Urinary bladder (tissue), 4 donors: ENCODE results near the gene DGCR8. TPM values are rescaled to one million over a fixed set of nuclear protein-coding genes. Genes with fewer than 3 reads are reported as not detected.
"Not testable (repeated sequence)": the region's sequence is repeated elsewhere in the genome, so short reads cannot be mapped to it uniquely, and the experiment has no call there.

Source experiments
- DNase-seq: peaks from one replicate; pipeline ENCODE4 v3.0.0-alpha.2; 2015; ENCODE audit errors: extremely low spot score
- H3K27ac ChIP-seq: one replicate; pipeline ENCODE4 v1.5.1; 2013; ENCODE audit warnings: low read depth, mild to moderate bottlenecking, moderate library complexity
- H3K36me3 ChIP-seq: one replicate; pipeline ENCODE4 v1.6.1; 2013; ENCODE audit warnings: mild to moderate bottlenecking, moderate library complexity; ENCODE audit not compliant: insufficient read depth
- H3K4me1 ChIP-seq: one replicate; pipeline ENCODE4 v1.6.1; 2013; ENCODE audit warnings: mild to moderate bottlenecking, moderate library complexity; ENCODE audit not compliant: insufficient read depth
- H3K4me3 ChIP-seq: one replicate; pipeline ENCODE4 v1.5.1; 2013; ENCODE audit warnings: low read depth, low read length
- whole genome bisulfite sequencing: extraction: QIAGEN DNeasy Blood & Tissue Kit; methylation state at CpG from one replicate; pipeline ENCODE4 v1.1.7; 2013; 5-methylcytosine and 5-hydroxymethylcytosine counted together
- polyA plus RNA-seq: library from polyadenylated mRNA; stranded (reverse); fragments of 200-250 nt; gene quantifications from one replicate; pipeline ENCODE4 v1.2.3, GENCODE V29; 2013
- total RNA-seq: library from RNA; depleted of rRNA; stranded (reverse); fragments of >200 nt; gene quantifications from one replicate; pipeline ENCODE4 v1.2.3, GENCODE V29; 2014
- donor health status: healthy with polysubstance abuse.
- donor health status: healthy.

DGCR8 gene
- total and polyA plus RNA-seq, 2 donors = 18.9 to 24.8 TPM

GRCh38 chr22:20065896-20066616 lies 14.0 kb upstream of the DGCR8 start:
- no peak for DNase-seq
- Histone ChIP-seq H3K27ac (no peak overlapping the region), H3K36me3 (peaks cover 3% of the 10 kb centered on the region), H3K4me1 (no peaks in the 10 kb centered on the region), H3K4me3 (no peak overlapping the region)
- WGBS = 85% methylated on average over 14 of the region's 14 CpGs

- Histone ChIP-seq H3K36me3 (peaks cover 3% of the 10 kb centered on the region), H3K4me3 (no peak overlapping the region), H3K27ac (no peak overlapping the region), H3K4me1 (no peaks in the 10 kb centered on the region)
- no peak for DNase-seq
- WGBS = 93% methylated on average over 11 of the region's 11 CpGs
Observed at GRCh38 chr22:20066617-20067383, 13.2 kb upstream of the DGCR8 start.

- H3K36me3 ChIP-seq, H3K4me3 ChIP-seq, DNase-seq, H3K4me1 ChIP-seq, H3K27ac ChIP-seq: not testable (repeated sequence)
- WGBS = 96% methylated on average over 3 of the region's 3 CpGs
Observed at GRCh38 chr22:20067384-20067682, 12.7 kb upstream of the DGCR8 start.

GRCh38 chr22:20068640-20069039 lies 11.4 kb upstream of the DGCR8 start:
- Histone ChIP-seq H3K4me1 (no peaks in the 10 kb centered on the region), H3K36me3 (no peaks in the 10 kb centered on the region), H3K27ac (no peak overlapping the region), H3K4me3 (no peak overlapping the region)
- 94% methylated on average over 7 of the region's 7 CpGs for WGBS
- DNase-seq = no peak

GRCh38 chr22:20069331-20070042 lies 10.6 kb upstream of the DGCR8 start:
- DNase-seq = no peak
- Histone ChIP-seq H3K36me3 (no peaks in the 10 kb centered on the region), H3K4me1 (no peaks in the 10 kb centered on the region), H3K4me3 (no peak overlapping the region), H3K27ac (no peak overlapping the region)
- WGBS = 93% methylated on average over 7 of the region's 7 CpGs

GRCh38 chr22:20071524-20071972 lies 8.5 kb upstream of the DGCR8 start:
- Histone ChIP-seq H3K4me1 (no peaks in the 10 kb centered on the region), H3K4me3 (no peak overlapping the region), H3K36me3 (no peaks in the 10 kb centered on the region), H3K27ac (no peak overlapping the region)
- DNase-seq = no peak
- 83% methylated on average over 8 of the region's 8 CpGs for WGBS

GRCh38 chr22:20076627-20077172 lies 3.3 kb upstream of the DGCR8 start:
- Histone ChIP-seq H3K27ac (no peak overlapping the region), H3K36me3 (no peaks in the 10 kb centered on the region), H3K4me3 (no peak overlapping the region), H3K4me1 (peaks cover 2% of the 10 kb centered on the region)
- WGBS = 68% methylated on average over 6 of the region's 6 CpGs
- DNase-seq = no peak

GRCh38 chr22:20080445-20080775 lies 369 bp downstream of the DGCR8 start:
- peak overlapping the region; percentile 83 for H3K4me3 ChIP-seq
- peak overlapping the region; percentile 82 for H3K27ac ChIP-seq
- no peak for DNase-seq
- H3K4me1 ChIP-seq = peaks cover 2% of the 10 kb centered on the region
- under 1% methylated on average over 34 of the region's 34 CpGs for whole genome bisulfite sequencing
- H3K36me3 ChIP-seq = no peaks in the 10 kb centered on the region

GRCh38 chr22:20080776-20081654 lies 974 bp downstream of the DGCR8 start:
- peak overlapping the region; percentile 82 for H3K27ac ChIP-seq
- no peak for DNase-seq
- H3K4me3 ChIP-seq = peak overlapping the region; percentile 83
- 9% methylated on average over 27 of the region's 27 CpGs for whole genome bisulfite sequencing
- peaks cover 2% of the 10 kb centered on the region for H3K4me1 ChIP-seq
- H3K36me3 ChIP-seq = no peaks in the 10 kb centered on the region

- WGBS = 84% methylated on average over 10 of the region's 10 CpGs
- DNase-seq = no peak
Observed at GRCh38 chr22:20083157-20083890, 3.3 kb downstream of the DGCR8 start.

GRCh38 chr22:20083891-20084546 lies 4.0 kb downstream of the DGCR8 start:
- 82% methylated on average over 10 of the region's 10 CpGs for WGBS
- peaks cover 2% of the 10 kb centered on the region for H3K4me1 ChIP-seq
- no peak overlapping the region for H3K27ac ChIP-seq
- DNase-seq = no peak
- no peaks in the 10 kb centered on the region for H3K36me3 ChIP-seq
- H3K4me3 ChIP-seq = no peak overlapping the region

More at GRCh38 chr22:20083157-20083890, 3.3 kb downstream of the DGCR8 start:
- no peaks in the 10 kb centered on the region for H3K36me3 ChIP-seq
- H3K4me1 ChIP-seq = peaks cover 2% of the 10 kb centered on the region
- no peak overlapping the region for H3K27ac ChIP-seq
- H3K4me3 ChIP-seq = no peak overlapping the region
